ENCODE measurements around the gene CEP131. TPM values are rescaled to one million over a fixed set of nuclear protein-coding genes. Genes with fewer than 3 reads are reported as not detected.

Gene CEP131
- total and polyA plus RNA-seq, 2 of the 8 experiments (the other 6 are each of a cell fraction or from before 2014, with no cell fraction given), result 5.9 to 23.2 TPM

- peaks cover 2% of the 10 kb centered on the region; the same call in 1 of the 2 replicates for H3K23me2 ChIP-seq (ENCODE audit: low read depth, low read length)
- H3K79me1 ChIP-seq (ENCODE audit: low read depth, low read length), result no peaks in the 10 kb centered on the region
- H3K4me3 ChIP-seq (ENCODE audit: extremely low read depth in 1 of 4, insufficient read depth in 2 of 4, low read depth in 3 of 4, low read length in 4 of 4), result no peak overlapping the region
- H2BK120ac ChIP-seq (replicated peaks; ENCODE audit: low read depth, low read length), result no peak overlapping the region
- no peak overlapping the region for H3K9ac ChIP-seq (replicated peaks in 1 of 4; ENCODE audit: extremely low read depth in 1 of 4, low read depth in 3 of 4, low read length in 3 of 4)
- FAIRE-seq (no peak), DNase-seq (ENCODE audit: low read depth in 1 of 2, low spot score in 2 of 2) (no peak)
- no peak overlapping the region for H4K5ac ChIP-seq (ENCODE audit: insufficient read length, low read depth, low read length)
- peaks cover 0 to 2% of the 10 kb centered on the region in 2 experiments for H4K20me1 ChIP-seq (replicated peaks in 1 of 2; ENCODE audit: control insufficient read depth in 1 of 2, insufficient read depth in 2 of 2, low read length in 2 of 2)
- H3K14ac ChIP-seq (ENCODE audit: insufficient read length), result no peak overlapping the region
- H2AFZ ChIP-seq (ENCODE audit: low read length), result no peak overlapping the region
- no peak overlapping the region for H3K4ac ChIP-seq (replicated peaks; ENCODE audit: insufficient read length, low read depth, low read length)
- H3K27ac ChIP-seq (ENCODE audit: low read depth, low read length), result no peak overlapping the region; the same call in 1 of the 2 replicates
- H2BK5ac ChIP-seq (ENCODE audit: low read depth, low read length), result no peak overlapping the region
- peaks cover 0 to 3% (median 0%) of the 10 kb centered on the region in 4 experiments; a peak in 2 of 7 replicates for H3K27me3 ChIP-seq (replicated peaks in 1 of 4; ENCODE audit: control insufficient read depth in 3 of 4, extremely low read depth in 1 of 4, insufficient read depth in 3 of 4, low read length in 3 of 4)
- CTCF ChIA-PET (ENCODE audit: partially characterized antibody), result no interaction called here
- peaks cover 0 to 9% (median 3%) of the 10 kb centered on the region in 4 experiments; a peak in 4 of 7 replicates for H3K4me1 ChIP-seq (replicated peaks in 1 of 4; ENCODE audit: control insufficient read depth in 3 of 4, insufficient read depth in 4 of 4, low read length in 3 of 4)
- no peak overlapping the region for H3K56ac ChIP-seq (replicated peaks; ENCODE audit: insufficient read length, low read depth, low read length)
- no peak overlapping the region for H2BK12ac ChIP-seq (ENCODE audit: low read depth, low read length)
- H2BK15ac ChIP-seq (ENCODE audit: low read length), result no peak overlapping the region
- H3K79me2 ChIP-seq (ENCODE audit: control insufficient read depth in 1 of 2, insufficient read depth in 2 of 2, low read length in 2 of 2), result no peaks in the 10 kb centered on the region
- no peak overlapping the region for H4K91ac ChIP-seq (replicated peaks; ENCODE audit: insufficient read length, low read length)
- no peak overlapping the region for H2BK20ac ChIP-seq (ENCODE audit: low read length)
- no peak overlapping the region for H3K4me2 ChIP-seq (ENCODE audit: insufficient read depth in 1 of 2, low read depth in 2 of 2, low read length in 2 of 2)
- H2AK5ac ChIP-seq (ENCODE audit: low read depth, low read length), result no peak overlapping the region
- H3K23ac ChIP-seq (ENCODE audit: insufficient read length), result no peak overlapping the region
- H3K18ac ChIP-seq (ENCODE audit: extremely low read depth, low read length), result no peak overlapping the region
- POLR2A ChIA-PET (ENCODE audit: partially characterized antibody), result interaction anchor here (1.1 kb wide), 1 partner anchor 18 kb away, joined by 3 read pairs; no protein-coding TSS in a partner anchor
- H4K8ac ChIP-seq (ENCODE audit: extremely low read depth, insufficient read depth, low read length), result peak overlapping the region; percentile 25; the same call in 1 of the 2 replicates
- H3K36me3 ChIP-seq (ENCODE audit: control insufficient read depth in 2 of 4, insufficient read depth in 4 of 4, low read length in 3 of 4), result no peaks in the 10 kb centered on the region
- 95% methylated on average over 27 of the region's 32 CpGs; no CpG with 5 or more reads in 1 of the 2 experiments for WGBS, 2 experiments (ENCODE audit: extremely low coverage in 1 of 2, insufficient coverage in 1 of 2, insufficient read length in 1 of 2, insufficient replicate concordance in 2 of 2, low coverage in 1 of 2, low lambda C conversion rate in 2 of 2, missing lambda C conversion rate in 1 of 2)
- H3K9me3 ChIP-seq (ENCODE audit: insufficient read depth in 2 of 2, low read depth in 1 of 2, low read length in 1 of 2), result no peaks in the 10 kb centered on the region
- TF ChIP-seq EZH2 (IDR thresholded peaks at IDR 0.05; ENCODE audit: low read depth, low read length, severe bottlenecking) (no peak), USF2 (IDR thresholded peaks at IDR 0.05; ENCODE audit: low read length) (no peak), SP2 (IDR thresholded peaks at IDR 0.05; ENCODE audit: low read length) (no peak), ASH2L (IDR thresholded peaks at IDR 0.05; ENCODE audit: low read length) (no peak), GTF2F1 (IDR thresholded peaks at IDR 0.05; ENCODE audit: borderline replicate concordance, low read depth, low read length) (no peak), CEBPB (IDR thresholded peaks at IDR 0.05; ENCODE audit: low read depth, low read length) (no peak), KDM1A (IDR thresholded peaks at IDR 0.05; ENCODE audit: borderline replicate concordance, low read length) (no peak), KDM4A (IDR thresholded peaks at IDR 0.05; ENCODE audit: low read depth, low read length, severe bottlenecking) (no peak), CBX8 (IDR thresholded peaks at IDR 0.05; ENCODE audit: borderline replicate concordance, low read depth, low read length) (no peak), RAD21 (IDR thresholded peaks at IDR 0.05 in 1 of 2, conservative IDR thresholded peaks at IDR 0.05 in 1 of 2; ENCODE audit: low read depth in 2 of 2, low read length in 2 of 2) (no peak)
Observed at GRCh38 chr17:81160747-81161453, 61.9 kb downstream of the CEP131 start.

Measured in H1 (cell line).